Coronary artery (tissue), 2 donors: ENCODE measurements around the gene KIF20B.

Experiments
- DNase-seq: peaks from one replicate; pipeline ENCODE4 v3.0.0-alpha.2; 2017; ENCODE audit warnings: low spot score
- H3K27ac ChIP-seq, 2 donors: fragments of 200-600 bp; sonication (generic); one replicate each; pipeline ENCODE4 v1.5.1; 2016 to 2019
- H3K4me3 ChIP-seq: fragments of 200-600 bp; sonication (generic); 2 replicates; pipeline ENCODE4 v1.5.1; 2016; ENCODE audit warnings: mild to moderate bottlenecking, moderate library complexity
- CTCF ChIP-seq: fragments of 200-600 bp; sonication (generic); IDR thresholded peaks from one replicate; pipeline ENCODE4 v1.5.1; 2019; ENCODE audit warnings: antibody characterized with exemption

KIF20B gene

GRCh38 chr10:89771684-89772083 lies 70.3 kb downstream of the KIF20B start:
- DNase-seq, result no peak
- no peak overlapping the region for H3K27ac ChIP-seq
- TF ChIP-seq CTCF, result no peak
- H3K4me3 ChIP-seq, result no peak overlapping the region

- no peak overlapping the region for H3K27ac ChIP-seq
- H3K4me3 ChIP-seq, result no peak overlapping the region
- TF ChIP-seq CTCF, result no peak
- no peak for DNase-seq
Observed at GRCh38 chr10:89773081-89773480, 71.7 kb downstream of the KIF20B start.

- DNase-seq, result no peak
- no peak overlapping the region for H3K4me3 ChIP-seq
- TF ChIP-seq CTCF, result no peak
- H3K27ac ChIP-seq, result no peak overlapping the region
Observed at GRCh38 chr10:89776665-89777064, 75.3 kb downstream of the KIF20B start.

GRCh38 chr10:89782470-89782869 lies 81.1 kb downstream of the KIF20B start:
- DNase-seq, result no peak
- no peak overlapping the region for H3K4me3 ChIP-seq
- TF ChIP-seq CTCF, result no peak
- H3K27ac ChIP-seq, result no peak overlapping the region

GRCh38 chr10:89783406-89783805 lies 82.0 kb downstream of the KIF20B start:
- TF ChIP-seq CTCF, result no peak
- Histone ChIP-seq H3K4me3 (no peak overlapping the region), H3K27ac (no peak overlapping the region)

GRCh38 chr10:89785095-89785494 lies 83.7 kb downstream of the KIF20B start:
- no peak for DNase-seq
- Histone ChIP-seq H3K27ac (peak overlapping the region in 1 of 2 donors; percentile 11), H3K4me3 (no peak overlapping the region)
- TF ChIP-seq CTCF, result no peak

More at GRCh38 chr10:89783406-89783805, 82.0 kb downstream of the KIF20B start:
- no peak for DNase-seq

- H3K4me3 ChIP-seq, result no peak overlapping the region
- TF ChIP-seq CTCF, result no peak
- no peak for DNase-seq
- H3K27ac ChIP-seq, result no peak overlapping the region
Observed at GRCh38 chr10:89789188-89789877, 87.9 kb downstream of the KIF20B start.
